Activated CD4-positive, alpha-beta T cell treated with anti-CD3 and anti-CD28 coated beads, Interleukin-2, amount 50 U/mL, for 16 hours (primary cell): ENCODE results near the gene IL19.

Experiments
- DNase-seq: peaks from one replicate; pipeline ENCODE4 v3.0.0-alpha.2; 2020

The IL19 gene

GRCh38 chr1:206867239-206867638 lies 96.7 kb downstream of the IL19 start:
- DNase-seq = no peak

GRCh38 chr1:206867716-206868115 lies 97.1 kb downstream of the IL19 start:
- no peak for DNase-seq

GRCh38 chr1:206868264-206868663 lies 97.7 kb downstream of the IL19 start:
- DNase-seq = no peak

DNA sequence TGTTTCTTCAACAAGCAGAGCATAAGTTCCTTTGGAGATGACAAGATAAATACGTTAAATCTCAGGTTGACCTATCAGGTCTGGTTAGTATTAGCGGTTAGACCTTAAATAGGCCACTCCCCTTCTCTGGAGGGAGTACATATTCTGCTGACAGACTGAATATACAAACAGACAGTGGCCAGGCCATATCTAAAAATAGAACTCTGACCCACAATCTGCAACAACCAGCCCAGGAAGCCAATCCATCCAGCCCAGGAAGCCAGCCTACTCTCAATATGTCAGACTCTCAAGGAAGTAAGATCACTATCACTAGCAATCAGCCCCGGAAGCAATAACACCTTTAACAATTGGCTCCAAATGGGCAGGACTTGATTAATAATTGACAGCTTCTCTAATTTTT lies 101.6 kb downstream of the IL19 start:
- DNase-seq = no peak

DNA sequence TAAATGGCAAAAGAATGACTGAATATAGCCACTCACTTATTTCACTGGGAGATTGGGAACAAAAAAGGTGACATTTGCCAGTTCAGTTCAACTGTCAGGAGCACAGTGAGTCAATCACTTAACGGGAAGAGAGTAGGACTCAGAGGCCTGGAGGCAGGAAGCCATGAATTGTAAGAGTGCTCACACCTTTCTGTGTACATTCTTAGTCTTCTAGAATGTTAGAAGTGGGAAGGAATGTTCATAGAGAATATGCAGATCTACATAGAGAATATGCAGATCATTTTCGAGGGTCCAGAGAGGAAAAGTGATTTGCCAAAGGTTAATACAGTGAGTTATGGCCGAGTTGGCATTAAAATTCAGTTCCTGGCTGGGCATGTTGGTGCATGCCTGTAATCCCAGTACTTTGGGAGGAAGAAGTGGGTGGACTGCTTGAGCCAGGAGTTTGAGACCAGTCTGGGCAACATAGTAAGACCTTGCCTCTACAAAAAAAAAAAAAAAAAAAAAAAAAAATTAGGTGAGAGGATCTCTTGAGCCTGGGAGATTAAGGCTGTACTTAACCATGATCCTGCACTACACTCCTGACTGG lies 103.1 kb downstream of the IL19 start:
- DNase-seq = no peak

GRCh38 chr1:206875752-206876377 lies 105.3 kb downstream of the IL19 start:
- DNase-seq = no peak

- DNase-seq = no peak
These were observed 107.9 kb downstream of the IL19 start for GRCh38 chr1:206878456-206878855.

GRCh38 chr1:206880314-206880713 lies 109.7 kb downstream of the IL19 start:
- DNase-seq = no peak

- no peak for DNase-seq
These were observed 112.0 kb downstream of the IL19 start for GRCh38 chr1:206882555-206882954.

DNA sequence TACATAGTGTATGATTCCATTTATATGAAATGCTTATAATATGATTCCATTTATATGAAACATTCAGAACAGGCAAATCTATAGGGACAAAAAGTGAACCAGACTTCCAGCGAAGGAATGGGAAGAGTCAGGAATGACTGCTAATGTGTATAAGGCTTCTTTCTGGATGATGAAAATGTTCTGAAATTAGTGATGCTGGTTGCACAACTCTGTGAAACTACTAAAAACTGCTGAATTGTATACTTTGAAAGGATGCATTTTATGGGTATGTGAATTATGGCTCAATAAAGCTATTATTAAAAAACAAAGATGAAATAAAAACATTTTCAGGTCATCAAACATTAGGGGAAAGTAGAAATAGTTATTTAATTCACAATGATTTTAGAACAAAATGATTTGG lies 112.6 kb downstream of the IL19 start:
- no peak for DNase-seq

GRCh38 chr1:206883876-206884275 lies 113.3 kb downstream of the IL19 start:
- no peak for DNase-seq

DNA sequence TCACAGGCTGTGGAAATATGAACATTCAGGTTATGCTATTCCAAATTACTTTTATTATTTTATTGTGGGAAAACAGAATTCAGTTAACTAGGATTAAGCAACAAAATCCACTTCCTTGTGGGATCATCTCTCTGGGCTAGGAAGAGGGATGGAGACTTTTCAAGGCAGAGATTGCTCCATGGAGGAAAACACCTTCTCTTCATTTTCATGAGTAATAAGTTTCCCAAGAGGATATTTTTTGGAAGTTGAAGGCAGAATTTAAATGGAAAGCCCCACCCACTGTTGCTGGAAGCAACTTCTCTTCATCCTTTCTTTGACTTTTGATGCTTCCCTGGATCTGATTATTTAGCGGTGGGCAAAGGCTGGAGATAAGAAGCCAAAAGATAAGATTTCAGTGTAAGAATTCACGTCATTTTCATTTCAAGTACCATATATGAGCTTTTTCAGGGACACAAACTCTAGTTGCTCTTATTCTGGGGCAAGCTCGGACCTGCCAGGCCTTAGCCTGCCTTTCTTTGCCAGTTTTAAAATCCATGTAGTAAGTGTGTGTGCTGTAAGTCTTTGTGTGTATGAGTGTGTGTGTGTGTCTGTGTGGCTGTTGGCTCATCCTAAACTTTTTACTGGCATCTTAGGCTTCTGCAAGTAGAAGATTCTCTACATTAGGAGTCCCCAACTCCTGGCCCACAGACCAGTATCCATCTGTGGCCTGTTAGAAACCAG lies 114.9 kb downstream of the IL19 start:
- DNase-seq = no peak

DNA sequence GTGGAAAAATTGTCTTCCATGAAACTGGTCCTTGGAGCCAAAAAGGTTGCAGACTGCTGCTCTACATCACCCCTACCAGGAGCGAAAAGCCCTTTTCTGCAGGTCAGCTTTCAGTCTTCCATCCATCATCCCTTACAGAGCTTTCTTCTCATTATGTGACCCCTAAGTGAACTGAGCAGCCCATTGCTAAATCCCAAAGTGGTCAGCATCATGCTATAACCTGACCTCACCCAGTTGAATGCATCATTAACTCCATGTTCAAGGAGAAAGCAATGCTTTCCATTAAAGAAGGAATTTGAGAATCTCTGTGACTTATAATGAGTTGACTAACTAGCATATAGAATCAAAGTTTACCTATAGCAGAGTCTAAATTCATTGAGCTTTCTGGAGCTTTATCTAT lies 116.3 kb downstream of the IL19 start:
- DNase-seq = no peak

DNA sequence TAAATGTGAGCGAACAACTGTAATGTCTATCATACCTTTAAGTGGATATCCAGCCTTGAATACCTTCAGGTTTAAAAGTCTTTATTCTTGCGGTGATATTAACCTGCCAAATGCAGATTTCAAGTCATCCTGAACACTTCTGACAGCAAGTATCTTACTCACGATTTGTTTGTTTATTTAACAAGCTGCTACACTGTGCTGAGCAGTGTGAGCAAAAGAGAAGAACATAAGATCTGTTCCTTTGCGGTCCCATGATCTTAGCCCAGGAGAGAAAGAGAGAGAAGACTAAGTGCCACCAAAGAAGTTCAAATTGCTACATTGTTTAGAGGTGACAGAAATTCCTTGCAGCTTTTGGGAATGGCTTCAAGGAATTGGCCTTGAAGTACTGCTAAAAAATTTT lies 117.1 kb downstream of the IL19 start:
- no peak for DNase-seq

DNA sequence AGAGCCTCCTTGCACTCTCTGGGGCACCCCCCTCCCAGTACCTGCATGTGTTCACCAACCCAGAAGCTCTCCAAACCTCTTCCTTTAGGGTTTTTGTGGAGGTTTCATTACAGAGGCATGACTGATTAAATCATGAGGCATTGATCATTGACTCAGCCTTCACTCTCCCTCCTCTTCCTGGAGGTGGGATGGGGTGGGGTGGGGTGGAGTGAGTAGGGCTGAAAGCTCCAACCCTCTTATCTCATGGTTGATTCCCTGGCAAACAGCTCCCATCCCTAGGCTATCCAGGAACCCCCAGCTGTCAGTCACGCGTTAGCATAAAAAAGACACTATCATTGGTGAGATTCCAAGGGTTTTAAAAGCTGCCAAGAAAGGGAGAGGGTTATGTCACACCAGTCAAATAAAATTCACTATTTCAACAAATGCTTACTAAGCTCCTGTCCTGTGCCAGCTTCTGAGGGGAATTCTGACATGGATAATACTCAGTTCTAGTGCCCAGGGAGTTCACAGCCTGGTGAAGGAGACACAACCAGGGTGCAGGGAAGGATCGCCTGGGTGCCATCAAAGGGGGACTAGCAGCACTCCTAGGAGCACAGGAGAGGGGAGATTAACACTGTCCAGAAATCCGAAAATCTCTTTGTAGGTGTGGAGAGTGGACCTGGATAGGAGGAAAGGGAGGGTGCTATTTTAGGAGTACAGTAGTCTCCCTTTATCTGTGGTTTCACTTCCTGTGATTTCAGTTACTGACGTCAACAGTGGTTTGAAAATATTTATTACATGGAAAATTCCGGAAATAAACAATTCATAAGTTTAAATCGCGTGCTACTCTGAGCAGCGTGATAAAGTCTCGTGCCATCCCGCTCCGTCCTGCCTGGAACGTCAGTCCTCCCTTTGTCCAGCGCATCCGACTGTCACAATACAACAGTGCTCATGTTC lies 119.8 kb downstream of the IL19 start:
- no peak for DNase-seq

- DNase-seq = no peak
These were observed 120.8 kb downstream of the IL19 start for GRCh38 chr1:206891412-206891811.
